Measurements from ENCODE around the gene PRDX3.
A peak's percentile ranks its signal among the peaks of the same experiment; 100 is the strongest.

PRDX3 gene

GRCh38 chr10:119178372-119179119 is at the start of gene PRDX3:
TSS of gene PRDX3 (minus strand) at chr10:119178812. CDS start at chr10:119178790, 22 bp downstream.
- TF ChIP-seq GATA3 (IDR thresholded peaks at IDR 0.05; ENCODE audit: low read depth, low read length) (no peak), GATA2 (IDR thresholded peaks at IDR 0.05; ENCODE audit: low read depth, low read length) (no peak)

GRCh38 chr10:119227825-119228224 is 49.2 kb upstream of the PRDX3 start:
- TF ChIP-seq GATA3 (IDR thresholded peaks at IDR 0.05; ENCODE audit: low read depth, low read length) (0 out of 2 replicates have a peak, but pooled peaks have one; percentile 29), GATA2 (IDR thresholded peaks at IDR 0.05; ENCODE audit: low read depth, low read length) (no peak)

GRCh38 chr10:119225083-119225658 is 46.6 kb upstream of the PRDX3 start:
- TF ChIP-seq GATA2 (IDR thresholded peaks at IDR 0.05; ENCODE audit: low read depth, low read length) = no peak
- TF ChIP-seq GATA3 (IDR thresholded peaks at IDR 0.05; ENCODE audit: low read depth, low read length) = no peak

GRCh38 chr10:119222966-119223386 is 44.4 kb upstream of the PRDX3 start:
- TF ChIP-seq GATA3 (IDR thresholded peaks at IDR 0.05; ENCODE audit: low read depth, low read length) (no peak), GATA2 (IDR thresholded peaks at IDR 0.05; ENCODE audit: low read depth, low read length) (no peak)

GRCh38 chr10:119222537-119222936 is 43.9 kb upstream of the PRDX3 start:
- TF ChIP-seq GATA2 (IDR thresholded peaks at IDR 0.05; ENCODE audit: low read depth, low read length) = peak; percentile 73
- no peak for TF ChIP-seq GATA3 (IDR thresholded peaks at IDR 0.05; ENCODE audit: low read depth, low read length)

- no peak for TF ChIP-seq GATA3 (IDR thresholded peaks at IDR 0.05; ENCODE audit: low read depth, low read length)
- TF ChIP-seq GATA2 (IDR thresholded peaks at IDR 0.05; ENCODE audit: low read depth, low read length) = no peak
Measured at GRCh38 chr10:119221666-119222065, 43.1 kb upstream of the PRDX3 start.

GRCh38 chr10:119221201-119221600 is 42.6 kb upstream of the PRDX3 start:
- no peak for TF ChIP-seq GATA3 (IDR thresholded peaks at IDR 0.05; ENCODE audit: low read depth, low read length)
- TF ChIP-seq GATA2 (IDR thresholded peaks at IDR 0.05; ENCODE audit: low read depth, low read length) = no peak

- no peak for TF ChIP-seq GATA3 (IDR thresholded peaks at IDR 0.05; ENCODE audit: low read depth, low read length)
- no peak for TF ChIP-seq GATA2 (IDR thresholded peaks at IDR 0.05; ENCODE audit: low read depth, low read length)
Measured at GRCh38 chr10:119219871-119220270, 41.3 kb upstream of the PRDX3 start.

- TF ChIP-seq GATA3 (IDR thresholded peaks at IDR 0.05; ENCODE audit: low read depth, low read length) (no peak), GATA2 (IDR thresholded peaks at IDR 0.05; ENCODE audit: low read depth, low read length) (no peak)
Measured at GRCh38 chr10:119217991-119218490, 39.4 kb upstream of the PRDX3 start.

- TF ChIP-seq GATA3 (IDR thresholded peaks at IDR 0.05; ENCODE audit: low read depth, low read length) (no peak), GATA2 (IDR thresholded peaks at IDR 0.05; ENCODE audit: low read depth, low read length) (no peak)
Measured at GRCh38 chr10:119217401-119217800, 38.8 kb upstream of the PRDX3 start.

GRCh38 chr10:119216127-119216526 is 37.5 kb upstream of the PRDX3 start:
- no peak for TF ChIP-seq GATA3 (IDR thresholded peaks at IDR 0.05; ENCODE audit: low read depth, low read length)
- TF ChIP-seq GATA2 (IDR thresholded peaks at IDR 0.05; ENCODE audit: low read depth, low read length) = 0 out of 2 replicates have a peak, but pooled peaks have one; percentile 37

- no peak for TF ChIP-seq GATA3 (IDR thresholded peaks at IDR 0.05; ENCODE audit: low read depth, low read length)
- TF ChIP-seq GATA2 (IDR thresholded peaks at IDR 0.05; ENCODE audit: low read depth, low read length) = no peak
Measured at GRCh38 chr10:119215371-119215770, 36.8 kb upstream of the PRDX3 start.

- TF ChIP-seq GATA3 (IDR thresholded peaks at IDR 0.05; ENCODE audit: low read depth, low read length) = peak; percentile 51
- TF ChIP-seq GATA2 (IDR thresholded peaks at IDR 0.05; ENCODE audit: low read depth, low read length) = peak; percentile 52
Measured at GRCh38 chr10:119211625-119212441, 33.2 kb upstream of the PRDX3 start.

GRCh38 chr10:119211176-119211575 is 32.6 kb upstream of the PRDX3 start:
- no peak for TF ChIP-seq GATA3 (IDR thresholded peaks at IDR 0.05; ENCODE audit: low read depth, low read length)
- no peak for TF ChIP-seq GATA2 (IDR thresholded peaks at IDR 0.05; ENCODE audit: low read depth, low read length)

Measured in SH-SY5Y (cell line).